H1 (cell line): Measurements from ENCODE around the gene KIF1C. TPM values are rescaled to one million over a fixed set of nuclear protein-coding genes. Genes with fewer than 3 reads are reported as not detected.

Source experiments
- CTCF ChIA-PET: fragments of 300-600 bp; sonication (Branson Sonifier 250); formaldehyde crosslinking; loops from one replicate; lab custom pipeline; 2021; ENCODE audit not compliant: partially characterized antibody; lab: Charles Lee
- POLR2A ChIA-PET: fragments of 300-600 bp; sonication (Branson Sonifier 250); formaldehyde crosslinking; loops from one replicate; lab custom pipeline; 2021; ENCODE audit warnings: inconsistent platforms; ENCODE audit not compliant: partially characterized antibody; lab: Charles Lee
- DNase-seq, 2 experiments: peaks; one replicate each; pipeline versions ENCODE4 v3.0.0 to v3.0.0-alpha.2; 2010 to 2022; ENCODE audit warnings: low spot score in 2 of 2, low read depth in 1 of 2, mixed read lengths in 1 of 2
- FAIRE-seq: peaks from 2 replicates; lab custom pipeline; 2011; peaks lifted over from hg19 to GRCh38; lab: Jason Lieb, UNC
- H2AFZ ChIP-seq: 2 replicates; pipeline ENCODE4 v1.8.1; 2012; ENCODE audit warnings: low read length, inconsistent platforms
- H2AK5ac ChIP-seq: 2 replicates; pipeline ENCODE4 v1.6.1; 2013; ENCODE audit warnings: low read depth, low read length
- H2BK120ac ChIP-seq: replicated peaks from 2 replicates; pipeline ENCODE3; 2013; ENCODE audit warnings: low read depth, low read length, inconsistent platforms
- H2BK12ac ChIP-seq: 2 replicates; pipeline ENCODE4 v1.6.1; 2013; ENCODE audit warnings: low read depth, low read length
- H2BK15ac ChIP-seq: 2 replicates; pipeline ENCODE4 v1.6.1; 2013; ENCODE audit warnings: low read length
- H2BK20ac ChIP-seq: 2 replicates; pipeline ENCODE4 v1.6.1; 2013; ENCODE audit warnings: low read length
- H2BK5ac ChIP-seq: 2 replicates; pipeline ENCODE4 v1.6.1; 2013; ENCODE audit warnings: low read depth, low read length
- H3K14ac ChIP-seq: 2 replicates; pipeline ENCODE4 v1.6.1; 2013; ENCODE audit warnings: inconsistent platforms; ENCODE audit not compliant: insufficient read length
- H3K18ac ChIP-seq: 2 replicates; pipeline ENCODE4 v1.6.1; 2013; ENCODE audit warnings: low read length; ENCODE audit errors: extremely low read depth
- H3K23ac ChIP-seq: 2 replicates; pipeline ENCODE4 v1.6.1; 2013; ENCODE audit warnings: inconsistent platforms; ENCODE audit not compliant: insufficient read length
- H3K23me2 ChIP-seq: 2 replicates; pipeline ENCODE4 v1.6.1; 2013; ENCODE audit warnings: low read depth, low read length
- H3K27ac ChIP-seq: 2 replicates; pipeline ENCODE4 v1.6.1; 2011; ENCODE audit warnings: low read depth, low read length, inconsistent platforms
- H3K27me3 ChIP-seq, 4 experiments: replicated peaks in 1 of 4; 1 replicate in 1 of 4; 2 replicates in 3 of 4; pipeline versions ENCODE4 v1.6.1 to v1.8.1; 2011 to 2013; ENCODE audit warnings: low read length in 3 of 4, mild to moderate bottlenecking in 3 of 4, inconsistent platforms in 2 of 4, mixed read lengths in 2 of 4, moderate library complexity in 1 of 4; ENCODE audit not compliant: control insufficient read depth in 3 of 4, insufficient read depth in 3 of 4; ENCODE audit errors: extremely low read depth in 1 of 4
- H3K36me3 ChIP-seq, 4 experiments: 2 replicates each; pipeline versions ENCODE4 v1.6.1 to v1.8.1; 2011 to 2013; ENCODE audit warnings: mild to moderate bottlenecking in 4 of 4, low read length in 3 of 4, moderate library complexity in 2 of 4, control low read depth in 1 of 4, inconsistent platforms in 1 of 4; ENCODE audit not compliant: insufficient read depth in 4 of 4, control insufficient read depth in 2 of 4
- H3K4ac ChIP-seq: replicated peaks from 2 replicates; pipeline ENCODE3; 2013; ENCODE audit warnings: low read length, low read depth, mixed read lengths, inconsistent platforms; ENCODE audit not compliant: insufficient read length
- H3K4me1 ChIP-seq, 4 experiments: replicated peaks in 1 of 4; 1 replicate in 1 of 4; 2 replicates in 3 of 4; pipeline versions ENCODE4 v1.6.1 to v1.8.1; 2011 to 2013; ENCODE audit warnings: low read length in 3 of 4, inconsistent platforms in 2 of 4, mixed read lengths in 1 of 4; ENCODE audit not compliant: insufficient read depth in 4 of 4, control insufficient read depth in 3 of 4
- H3K4me2 ChIP-seq, 2 experiments: 2 replicates each; pipeline versions ENCODE4 v1.6.1 to v1.8.1; 2011 to 2013; ENCODE audit warnings: low read depth in 2 of 2, low read length in 2 of 2, control low read depth in 1 of 2, inconsistent platforms in 1 of 2, mild to moderate bottlenecking in 1 of 2; ENCODE audit not compliant: insufficient read depth in 1 of 2
- H3K4me3 ChIP-seq, 4 experiments: fragments of 200-600, 300-600 bp in 1 of 4; sonication (generic), shearing (Covaris generic), sonication (Bioruptor Twin) in 1 of 4; 2 replicates each; pipeline versions ENCODE4 v1.5.1 to v1.8.1; 2011 to 2016; ENCODE audit warnings: low read length in 4 of 4, low read depth in 3 of 4, control low read depth in 2 of 4, inconsistent platforms in 2 of 4, mild to moderate bottlenecking in 2 of 4, mixed read lengths in 1 of 4, moderate library complexity in 1 of 4; ENCODE audit not compliant: insufficient read depth in 2 of 4; ENCODE audit errors: extremely low read depth in 1 of 4
- H3K56ac ChIP-seq: replicated peaks from 2 replicates; pipeline ENCODE3; 2013; ENCODE audit warnings: low read depth, mild to moderate bottlenecking, mixed read lengths, low read length, inconsistent platforms; ENCODE audit not compliant: insufficient read length
- H3K79me1 ChIP-seq: 2 replicates; pipeline ENCODE4 v1.6.1; 2013; ENCODE audit warnings: low read depth, low read length, control low read depth
- H3K79me2 ChIP-seq, 2 experiments: 2 replicates each; pipeline versions ENCODE4 v1.6.1 to v1.8.1; 2012 to 2013; ENCODE audit warnings: low read length in 2 of 2, mild to moderate bottlenecking in 2 of 2, inconsistent platforms in 1 of 2; ENCODE audit not compliant: insufficient read depth in 2 of 2, control insufficient read depth in 1 of 2
- H3K9ac ChIP-seq, 4 experiments: replicated peaks in 1 of 4; 1 replicate in 1 of 4; 2 replicates in 3 of 4; pipeline versions ENCODE4 v1.6.1 to v1.8.1; 2011 to 2013; ENCODE audit warnings: low read depth in 3 of 4, low read length in 3 of 4, control low read depth in 2 of 4, mild to moderate bottlenecking in 2 of 4, moderate library complexity in 2 of 4, inconsistent platforms in 1 of 4; ENCODE audit errors: extremely low read depth in 1 of 4
- H3K9me3 ChIP-seq, 2 experiments: 2 replicates each; pipeline versions ENCODE4 v1.6.1 to v1.8.1; 2012 to 2013; ENCODE audit warnings: mild to moderate bottlenecking in 2 of 2, moderate library complexity in 2 of 2, control low read depth in 1 of 2, inconsistent platforms in 1 of 2, low read depth in 1 of 2, low read length in 1 of 2, mixed read lengths in 1 of 2; ENCODE audit not compliant: insufficient read depth in 2 of 2
- H4K20me1 ChIP-seq, 2 experiments: replicated peaks in 1 of 2; 2 replicates each; pipeline versions ENCODE3 to v1.8.1; 2011 to 2013; ENCODE audit warnings: inconsistent platforms in 2 of 2, low read length in 2 of 2, mild to moderate bottlenecking in 1 of 2; ENCODE audit not compliant: insufficient read depth in 2 of 2, control insufficient read depth in 1 of 2
- H4K5ac ChIP-seq: 2 replicates; pipeline ENCODE4 v1.6.1; 2013; ENCODE audit warnings: low read length, low read depth, mixed read lengths, inconsistent platforms; ENCODE audit not compliant: insufficient read length
- H4K8ac ChIP-seq: 2 replicates; pipeline ENCODE4 v1.8.0; 2013; ENCODE audit warnings: mild to moderate bottlenecking, moderate library complexity, low read length, inconsistent platforms; ENCODE audit not compliant: insufficient read depth; ENCODE audit errors: extremely low read depth
- H4K91ac ChIP-seq: replicated peaks from 2 replicates; pipeline ENCODE3; 2013; ENCODE audit warnings: low read length, mixed read lengths, inconsistent platforms; ENCODE audit not compliant: insufficient read length
- CBX5 ChIP-seq: fragments of 300-800, 300-1000 bp; sonication (generic); IDR thresholded peaks from 2 replicates; pipeline ENCODE4 v1.7.1; 2016; ENCODE audit warnings: antibody characterized with exemption, low read length, low read depth
- CTBP2 ChIP-seq: IDR thresholded peaks from 2 replicates; pipeline ENCODE4 v1.7.0; 2011; ENCODE audit warnings: borderline replicate concordance, mild to moderate bottlenecking, moderate library complexity, mixed read lengths, low read length; ENCODE audit not compliant: insufficient read depth, insufficient read length
- EGR1 ChIP-seq: IDR thresholded peaks from 2 replicates; pipeline ENCODE4 v1.6.1; 2011; ENCODE audit warnings: low read depth, low read length, borderline replicate concordance
- EZH2 ChIP-seq: fragments of 200-600 bp; sonication (generic); IDR thresholded peaks from 2 replicates; pipeline ENCODE4 v1.7.1; 2012; ENCODE audit warnings: low read depth, mild to moderate bottlenecking, moderate library complexity, low read length, inconsistent platforms; ENCODE audit not compliant: severe bottlenecking
- POU5F1 ChIP-seq: IDR thresholded peaks from 2 replicates; pipeline ENCODE4 v1.6.1; 2011; ENCODE audit warnings: low read depth, mild to moderate bottlenecking, low read length, moderate library complexity
- SRF ChIP-seq: IDR thresholded peaks from 2 replicates; pipeline ENCODE4 v1.6.1; 2011; ENCODE audit warnings: mild to moderate bottlenecking, low read depth, low read length, moderate library complexity
- WGBS, 2 experiments: shearing (Covaris generic) in 1 of 2; methylation state at CpG; one replicate each; pipeline versions ENCODE4 v1.1.6 to v1.1.7; 2013 to 2015; ENCODE audit warnings: low lambda C conversion rate in 2 of 2, mixed read lengths in 2 of 2, inconsistent platforms in 1 of 2, low coverage in 1 of 2, missing lambda C conversion rate in 1 of 2; ENCODE audit not compliant: insufficient replicate concordance in 2 of 2, insufficient coverage in 1 of 2, insufficient read length in 1 of 2; ENCODE audit errors: extremely low coverage in 1 of 2, missing lambda C conversion rate in 1 of 2; 5-methylcytosine and 5-hydroxymethylcytosine counted together
- polyA plus RNA-seq, 7 experiments: library from polyadenylated mRNA; depleted of rRNA in 3 of 7; stranded (reverse) in 5 of 7; unstranded in 2 of 7; fragments of >200 nt in 5 of 7; fragments of 200-250 nt in 2 of 7; gene quantifications; 1 replicate in 5 of 7; 2 replicates in 1 of 7; 4 replicates in 1 of 7; pipeline versions ENCODE4 v1.2.1 to v1.2.3, GENCODE V29; 2011 to 2013; ENCODE audit warnings: missing spikeins in 2 of 7, mixed read lengths in 2 of 7
- total RNA-seq: library from RNA; stranded (reverse); fragmentation: NEBNext Ultra II Directional; extraction: Animal tissue kit (Norgen Biotek cat#: 25700); gene quantifications from 2 replicates; pipeline ENCODE4 v1.2.1, GENCODE V29; 2021

KIF1C gene
- total and polyA plus RNA-seq, 2 of the 8 experiments (the other 6 are each of a cell fraction or from before 2014, with no cell fraction given), result 14.3 to 114 TPM

- Histone ChIP-seq H3K27ac (no peak overlapping the region), H2BK20ac (no peak overlapping the region), H2BK120ac (no peak overlapping the region), H3K79me1 (no peaks in the 10 kb centered on the region), H3K79me2 (no peaks in the 10 kb centered on the region), H3K4me1 (no peaks in the 10 kb centered on the region), H2AK5ac (no peak overlapping the region), H3K9ac (no peak overlapping the region), H3K36me3 (no peaks in the 10 kb centered on the region), H4K8ac (no peak overlapping the region), H3K56ac (no peak overlapping the region), H3K4ac (no peak overlapping the region), H2BK15ac (no peak overlapping the region), H3K23me2 (no peaks in the 10 kb centered on the region), H4K91ac (no peak overlapping the region), H4K5ac (no peak overlapping the region), H3K4me2 (no peak overlapping the region), H3K9me3 (no peaks in the 10 kb centered on the region), H3K18ac (no peak overlapping the region), H3K14ac (no peak overlapping the region), H2BK12ac (no peak overlapping the region), H4K20me1 (no peaks in the 10 kb centered on the region), H3K4me3 (no peak overlapping the region), H3K23ac (no peak overlapping the region), H3K27me3 (no peaks in the 10 kb centered on the region), H2BK5ac (no peak overlapping the region), H2AFZ (no peak overlapping the region)
- FAIRE-seq (no peak), DNase-seq (no peak)
- CTCF ChIA-PET, result interaction anchor here (0.6 to 1.4 kb wide), 3 partner anchors 13 to 374 kb away, joined by 3 to 5 read pairs (median 3); no protein-coding TSS in a partner anchor
- WGBS, 2 experiments, result 87% methylated on average over 14 of the region's 15 CpGs; no CpG with 5 or more reads in 1 of the 2 experiments
- POLR2A ChIA-PET, result interaction anchor here (1.3 kb wide), 1 partner anchor 96 kb away, joined by 3 read pairs; no protein-coding TSS in a partner anchor
- TF ChIP-seq CTBP2 (no peak), CBX5 (no peak), SRF (no peak), EZH2 (no peak), EGR1 (no peak), POU5F1 (no peak)
Observed at GRCh38 chr17:5042157-5043022, 44.6 kb downstream of the KIF1C start.
